Panc1 (cell line): Measurements from ENCODE around the gene CCBE1. TPM values are rescaled to one million over a fixed set of nuclear protein-coding genes. Genes with fewer than 3 reads are reported as not detected.

Experiments
- ATAC-seq: fragments of 200-7000 bp; cut with Tn5 transposase; 2 replicates; pipeline ENCODE4 v1.9.1; 2020; ENCODE audit warnings: mild to moderate bottlenecking, moderate library complexity
- BruUV-seq: library from RNA; stranded (reverse); fragments of 400-500 nt; replicated peaks from 2 replicates; lab custom pipeline; 2021; lab: Mats Ljungman, UMichigan
- CTCF ChIA-PET: fragments of 300-600 bp; sonication (Branson Sonifier 250); formaldehyde crosslinking; loops from one replicate; lab custom pipeline; 2022; ENCODE audit warnings: antibody characterized with exemption; lab: Charles Lee
- POLR2A ChIA-PET: fragments of 300-600 bp; sonication (Branson Sonifier 250); formaldehyde crosslinking; loops from one replicate; lab custom pipeline; 2022; ENCODE audit warnings: antibody characterized with exemption; lab: Charles Lee
- DNase-seq: peaks from one replicate; pipeline ENCODE4 v3.0.0-alpha.2; 2010; ENCODE audit warnings: low read depth, low spot score
- H3K27ac ChIP-seq: 2 replicates; pipeline ENCODE4 v1.5.1; 2011; ENCODE audit warnings: mild to moderate bottlenecking, low read length, inconsistent platforms
- H3K27me3 ChIP-seq: fragments of 200-500 bp; sonication (Bioruptor generic); 2 replicates; pipeline ENCODE4 v1.6.0; 2014; ENCODE audit warnings: low read length, inconsistent platforms; ENCODE audit not compliant: control insufficient read depth, insufficient read depth
- H3K36me3 ChIP-seq: fragments of 200-500 bp; sonication (Bioruptor generic); 2 replicates; pipeline ENCODE4 v1.5.1; 2014; ENCODE audit warnings: inconsistent platforms, mild to moderate bottlenecking, low read length, moderate library complexity; ENCODE audit not compliant: control insufficient read depth, insufficient read depth
- H3K4me1 ChIP-seq: 2 replicates; pipeline ENCODE4 v1.5.1; 2011; ENCODE audit warnings: inconsistent platforms, mild to moderate bottlenecking, low read length, moderate library complexity; ENCODE audit not compliant: control insufficient read depth, insufficient read depth
- H3K4me3 ChIP-seq, 2 experiments: 2 replicates each; pipeline ENCODE4 v1.5.1; 2011 to 2012; ENCODE audit warnings: low read depth in 2 of 2, low read length in 2 of 2, mild to moderate bottlenecking in 2 of 2, inconsistent platforms in 1 of 2, moderate library complexity in 1 of 2
- H3K9me3 ChIP-seq: fragments of 200-500 bp; sonication (Bioruptor generic); 2 replicates; pipeline ENCODE4 v1.5.1; 2014; ENCODE audit warnings: low read depth, mild to moderate bottlenecking, inconsistent platforms, low read length, moderate library complexity; ENCODE audit not compliant: control insufficient read depth, insufficient read depth
- POLR2AphosphoS5 ChIP-seq: IDR thresholded peaks from 2 replicates; pipeline ENCODE4 v1.6.1; 2012; ENCODE audit warnings: mild to moderate bottlenecking, low read depth, low read length, moderate library complexity
- SIN3A ChIP-seq: IDR thresholded peaks from 2 replicates; pipeline ENCODE4 v1.6.1; 2012; ENCODE audit warnings: low read depth, mild to moderate bottlenecking, low read length, moderate library complexity, borderline replicate concordance; ENCODE audit not compliant: insufficient read depth
- TCF7L2 ChIP-seq: IDR thresholded peaks from 2 replicates; pipeline ENCODE4 v1.6.1; 2011; ENCODE audit warnings: mild to moderate bottlenecking, low read depth, low read length, inconsistent platforms
- in situ Hi-C: cut with HindIII; loops from 2 replicates; pipeline ENCODE4 v1.10.0; 2016; ENCODE audit warnings: low sequenced_read_pairs, low pct_unique_long_range_greater_than_20kb
- intact Hi-C: fragments of 100-400 bp; cut with micrococcal nuclease; formaldehyde crosslinking; loops from one replicate; pipeline ENCODE4 v1.10.0; 2022; ENCODE audit not compliant: unreplicated experiment
- total RNA-seq: library from RNA; stranded (reverse); gene quantifications from one replicate; pipeline ENCODE4 v1.2.1, GENCODE V29; 2021; ENCODE audit not compliant: unreplicated experiment
- TF ChIP-seq, protein P1 (sequence below), 2 experiments: IDR thresholded peaks; 2 replicates each; pipeline ENCODE4 v1.6.1; 2011 to 2012; ENCODE audit warnings: low read depth in 2 of 2, control low read depth in 1 of 2, low read length in 1 of 2, mild to moderate bottlenecking in 1 of 2, moderate library complexity in 1 of 2; ENCODE audit not compliant: insufficient read depth in 1 of 2
- TF ChIP-seq, protein P2 (sequence below): fragments of 450-650 bp; IDR thresholded peaks from 2 replicates; pipeline ENCODE4 v1.5.1; 2017; ENCODE audit warnings: mild to moderate bottlenecking

The CCBE1 gene
- total RNA-seq, 1 experiment from 2014 or later: 0.13 TPM

DNA sequence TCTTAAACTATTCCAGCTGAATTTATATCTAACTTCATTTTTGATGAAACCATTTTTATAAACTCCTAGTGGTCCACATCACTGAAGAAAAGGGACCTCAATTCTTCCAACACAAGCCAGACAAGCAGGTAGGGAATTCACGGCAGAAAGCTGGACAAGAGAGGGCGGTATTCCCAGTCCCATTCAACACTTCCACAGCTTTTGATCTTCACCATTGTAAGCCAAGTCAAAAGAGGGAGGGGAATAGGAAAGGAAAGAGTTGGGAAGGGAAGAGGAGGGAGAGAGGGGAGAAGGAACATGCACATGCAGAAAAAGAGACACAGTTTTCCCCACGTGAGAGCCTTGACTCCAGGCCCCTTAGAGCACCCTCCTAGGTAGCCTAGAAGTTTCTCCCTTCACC, 77.4 kb downstream of the CCBE1 start:
- ATAC-seq (no peak), DNase-seq (no peak)
- Histone ChIP-seq H3K27ac (no peak overlapping the region), H3K4me3 (no peak overlapping the region), H3K4me1 (no peaks in the 10 kb centered on the region), H3K36me3 (no peaks in the 10 kb centered on the region), H3K27me3 (no peaks in the 10 kb centered on the region), H3K9me3 (no peaks in the 10 kb centered on the region)
- in situ Hi-C loops: no loop called here
- TF ChIP-seq, protein P1, sequence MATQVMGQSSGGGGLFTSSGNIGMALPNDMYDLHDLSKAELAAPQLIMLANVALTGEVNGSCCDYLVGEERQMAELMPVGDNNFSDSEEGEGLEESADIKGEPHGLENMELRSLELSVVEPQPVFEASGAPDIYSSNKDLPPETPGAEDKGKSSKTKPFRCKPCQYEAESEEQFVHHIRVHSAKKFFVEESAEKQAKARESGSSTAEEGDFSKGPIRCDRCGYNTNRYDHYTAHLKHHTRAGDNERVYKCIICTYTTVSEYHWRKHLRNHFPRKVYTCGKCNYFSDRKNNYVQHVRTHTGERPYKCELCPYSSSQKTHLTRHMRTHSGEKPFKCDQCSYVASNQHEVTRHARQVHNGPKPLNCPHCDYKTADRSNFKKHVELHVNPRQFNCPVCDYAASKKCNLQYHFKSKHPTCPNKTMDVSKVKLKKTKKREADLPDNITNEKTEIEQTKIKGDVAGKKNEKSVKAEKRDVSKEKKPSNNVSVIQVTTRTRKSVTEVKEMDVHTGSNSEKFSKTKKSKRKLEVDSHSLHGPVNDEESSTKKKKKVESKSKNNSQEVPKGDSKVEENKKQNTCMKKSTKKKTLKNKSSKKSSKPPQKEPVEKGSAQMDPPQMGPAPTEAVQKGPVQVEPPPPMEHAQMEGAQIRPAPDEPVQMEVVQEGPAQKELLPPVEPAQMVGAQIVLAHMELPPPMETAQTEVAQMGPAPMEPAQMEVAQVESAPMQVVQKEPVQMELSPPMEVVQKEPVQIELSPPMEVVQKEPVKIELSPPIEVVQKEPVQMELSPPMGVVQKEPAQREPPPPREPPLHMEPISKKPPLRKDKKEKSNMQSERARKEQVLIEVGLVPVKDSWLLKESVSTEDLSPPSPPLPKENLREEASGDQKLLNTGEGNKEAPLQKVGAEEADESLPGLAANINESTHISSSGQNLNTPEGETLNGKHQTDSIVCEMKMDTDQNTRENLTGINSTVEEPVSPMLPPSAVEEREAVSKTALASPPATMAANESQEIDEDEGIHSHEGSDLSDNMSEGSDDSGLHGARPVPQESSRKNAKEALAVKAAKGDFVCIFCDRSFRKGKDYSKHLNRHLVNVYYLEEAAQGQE (IDR thresholded peaks at IDR 0.05; ENCODE audit: insufficient read depth in 1 of 2, low read depth in 2 of 2, low read length in 1 of 2): no peak
- no peak for TF ChIP-seq POLR2AphosphoS5
- TF ChIP-seq, protein P2, sequence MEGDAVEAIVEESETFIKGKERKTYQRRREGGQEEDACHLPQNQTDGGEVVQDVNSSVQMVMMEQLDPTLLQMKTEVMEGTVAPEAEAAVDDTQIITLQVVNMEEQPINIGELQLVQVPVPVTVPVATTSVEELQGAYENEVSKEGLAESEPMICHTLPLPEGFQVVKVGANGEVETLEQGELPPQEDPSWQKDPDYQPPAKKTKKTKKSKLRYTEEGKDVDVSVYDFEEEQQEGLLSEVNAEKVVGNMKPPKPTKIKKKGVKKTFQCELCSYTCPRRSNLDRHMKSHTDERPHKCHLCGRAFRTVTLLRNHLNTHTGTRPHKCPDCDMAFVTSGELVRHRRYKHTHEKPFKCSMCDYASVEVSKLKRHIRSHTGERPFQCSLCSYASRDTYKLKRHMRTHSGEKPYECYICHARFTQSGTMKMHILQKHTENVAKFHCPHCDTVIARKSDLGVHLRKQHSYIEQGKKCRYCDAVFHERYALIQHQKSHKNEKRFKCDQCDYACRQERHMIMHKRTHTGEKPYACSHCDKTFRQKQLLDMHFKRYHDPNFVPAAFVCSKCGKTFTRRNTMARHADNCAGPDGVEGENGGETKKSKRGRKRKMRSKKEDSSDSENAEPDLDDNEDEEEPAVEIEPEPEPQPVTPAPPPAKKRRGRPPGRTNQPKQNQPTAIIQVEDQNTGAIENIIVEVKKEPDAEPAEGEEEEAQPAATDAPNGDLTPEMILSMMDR: no peak
- no peak for TF ChIP-seq SIN3A
- no peak for TF ChIP-seq TCF7L2
- no TSS peak for BruUV-seq
- ChIA-PET POLR2A (no interaction called here), CTCF (no interaction called here)
- intact Hi-C loops: no loop called here

DNA sequence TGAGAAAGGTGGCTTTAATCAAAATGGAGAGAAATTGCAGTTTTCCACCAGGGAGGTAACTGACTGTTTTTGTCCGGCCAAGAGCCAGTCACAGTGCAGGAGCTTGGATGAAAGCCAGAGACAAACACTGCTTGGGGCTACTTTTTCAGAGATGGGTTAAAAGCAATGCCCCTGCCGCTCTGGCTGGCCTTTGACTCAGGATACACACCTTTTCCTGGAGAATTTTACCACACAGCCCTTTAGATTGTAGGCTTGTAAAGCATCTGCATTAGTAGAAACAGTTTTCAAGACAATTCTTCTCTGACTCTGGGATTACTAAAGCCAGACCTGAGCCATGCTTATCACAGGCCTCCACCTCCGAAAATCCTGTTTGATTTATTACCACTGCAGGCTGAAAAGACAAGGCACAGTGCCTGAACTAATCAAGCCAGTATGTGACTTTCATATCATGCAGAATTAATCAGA, 79.7 kb downstream of the CCBE1 start:
- Histone ChIP-seq H3K36me3 (no peaks in the 10 kb centered on the region), H3K9me3 (no peaks in the 10 kb centered on the region), H3K4me3 (no peak overlapping the region), H3K27me3 (no peaks in the 10 kb centered on the region), H3K27ac (no peak overlapping the region), H3K4me1 (no peaks in the 10 kb centered on the region)
- in situ Hi-C loops (no loop called here), intact Hi-C loops (no loop called here)
- DNase-seq (no peak), ATAC-seq (no peak)
- BruUV-seq: no TSS peak
- ChIA-PET CTCF (no interaction called here), POLR2A (no interaction called here)
- no peak for TF ChIP-seq SIN3A
- TF ChIP-seq, protein P1 (IDR thresholded peaks at IDR 0.05; ENCODE audit: insufficient read depth in 1 of 2, low read depth in 2 of 2, low read length in 1 of 2): no peak
- TF ChIP-seq, protein P2: no peak
- TF ChIP-seq TCF7L2: no peak
- no peak for TF ChIP-seq POLR2AphosphoS5
